ENCODE results near the gene BARX1. TPM values are rescaled to one million over a fixed set of nuclear protein-coding genes. Genes with fewer than 3 reads are reported as not detected.

The BARX1 gene, protein sequence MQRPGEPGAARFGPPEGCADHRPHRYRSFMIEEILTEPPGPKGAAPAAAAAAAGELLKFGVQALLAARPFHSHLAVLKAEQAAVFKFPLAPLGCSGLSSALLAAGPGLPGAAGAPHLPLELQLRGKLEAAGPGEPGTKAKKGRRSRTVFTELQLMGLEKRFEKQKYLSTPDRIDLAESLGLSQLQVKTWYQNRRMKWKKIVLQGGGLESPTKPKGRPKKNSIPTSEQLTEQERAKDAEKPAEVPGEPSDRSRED
- polyA plus RNA-seq = 0.33 TPM

DNA sequence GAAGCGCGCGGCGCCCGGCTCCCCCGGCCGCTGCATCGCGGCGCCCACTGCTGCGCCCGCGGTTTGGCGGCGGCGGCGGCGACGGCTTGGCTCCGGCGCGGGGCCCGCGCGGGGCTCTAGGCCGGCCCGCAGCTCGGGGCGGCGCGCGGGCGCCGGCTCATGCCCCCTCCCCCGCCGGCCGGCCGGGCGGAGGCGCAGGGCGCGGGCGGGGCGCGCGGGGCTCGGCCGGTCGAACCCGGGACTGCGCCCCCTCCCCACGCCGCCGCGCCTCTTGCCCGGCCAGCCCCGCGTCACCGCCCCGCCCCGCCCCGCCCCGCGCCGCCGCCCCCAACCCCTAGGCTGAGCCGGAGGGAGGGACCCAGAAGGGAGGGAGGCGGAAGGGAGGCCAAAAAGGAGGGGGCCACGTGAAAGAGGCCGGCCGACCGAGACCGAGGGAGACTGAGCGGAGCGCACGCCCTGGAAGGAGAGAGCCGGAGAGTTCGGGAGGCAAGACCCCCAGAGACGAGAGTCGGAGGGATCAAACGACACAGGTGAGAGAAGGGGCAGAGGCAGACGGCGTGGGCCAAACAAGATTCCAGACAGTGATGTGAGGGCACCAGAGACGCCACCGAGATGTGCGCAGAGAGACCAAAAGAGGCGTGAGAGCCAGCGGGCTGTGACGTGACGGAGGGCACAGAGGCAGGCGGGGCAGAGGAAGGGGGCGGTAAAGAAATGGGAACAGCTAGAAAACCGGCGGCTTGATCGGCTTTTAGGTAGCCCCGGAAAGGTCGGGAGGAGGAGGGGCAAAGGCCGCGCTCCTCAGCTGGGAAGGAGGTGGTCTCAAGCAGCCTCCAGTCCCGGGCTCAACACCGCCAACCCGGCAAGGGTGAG lies at the start of gene BARX1:
TSS of gene BARX1 (minus strand) at position 245 of the 870 bp plus-strand sequence. CDS start at position 36, 209 bp downstream.
- H3K4me1 Mint-ChIP-seq = peaks cover 25 to 36% (median 36%) of the 10 kb centered on the region in 3 donors
- H3K27me3 Mint-ChIP-seq = peaks cover 60% of the 10 kb centered on the region
- H3K4me3 Mint-ChIP-seq = peak within 1 kb of the TSS; percentile 73 to 94 (median 76)
- peaks cover 1% of the 10 kb centered on the region for H3K36me3 Mint-ChIP-seq
- H3K9me3 Mint-ChIP-seq = peaks cover 0 to 2% (median 0%) of the 10 kb centered on the region in 3 donors
- H3K27ac Mint-ChIP-seq = peak within 1 kb of the TSS; percentile 31 to 87 (median 84)

DNA sequence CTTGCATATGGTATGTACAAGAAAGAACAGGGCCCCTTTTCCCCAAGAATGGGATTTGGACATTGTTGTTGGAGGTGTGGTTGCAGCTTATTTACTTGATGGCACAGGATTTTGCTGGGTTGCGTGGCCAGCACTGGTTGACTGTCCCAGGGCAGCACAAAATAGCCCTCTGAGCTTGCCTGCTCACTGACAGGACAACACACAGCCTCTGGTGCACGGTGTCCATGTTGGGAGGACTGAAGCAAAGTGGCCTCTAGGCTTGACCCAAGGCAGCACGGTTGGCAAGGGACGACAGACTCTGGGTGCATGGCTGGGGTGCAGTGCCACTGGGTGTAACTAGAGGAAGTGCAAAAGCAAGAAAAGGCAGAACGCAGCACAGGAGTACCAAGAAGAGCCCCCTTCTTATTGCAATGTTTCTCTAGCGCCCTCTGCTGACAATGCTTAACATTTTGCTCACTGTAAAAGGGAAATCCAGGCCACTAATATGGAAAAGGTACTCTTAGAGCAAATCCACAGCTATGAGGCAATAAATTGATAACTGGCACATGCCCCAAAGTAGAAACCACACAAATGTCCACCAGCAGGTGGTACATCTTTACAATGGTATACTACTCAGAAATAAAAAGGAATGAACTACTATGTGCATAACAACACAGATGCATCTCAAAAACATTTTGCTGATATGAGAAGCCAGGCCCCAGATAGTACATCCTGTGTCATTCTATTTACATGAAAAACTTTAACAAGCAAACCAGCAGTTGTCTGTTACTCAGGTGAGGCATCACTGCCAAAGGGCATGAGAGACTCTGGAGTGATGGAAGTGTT lies 47.4 kb upstream of the BARX1 start:
- Mint-ChIP-seq H3K27ac (no peak overlapping the region), H3K36me3 (no peaks in the 10 kb centered on the region), H3K4me1 (no peaks in the 10 kb centered on the region), H3K4me3 (no peak overlapping the region), H3K9me3 (peaks cover 0 to 2% (median 0%) of the 10 kb centered on the region in 3 donors), H3K27me3 (peaks cover 4% of the 10 kb centered on the region)

DNA sequence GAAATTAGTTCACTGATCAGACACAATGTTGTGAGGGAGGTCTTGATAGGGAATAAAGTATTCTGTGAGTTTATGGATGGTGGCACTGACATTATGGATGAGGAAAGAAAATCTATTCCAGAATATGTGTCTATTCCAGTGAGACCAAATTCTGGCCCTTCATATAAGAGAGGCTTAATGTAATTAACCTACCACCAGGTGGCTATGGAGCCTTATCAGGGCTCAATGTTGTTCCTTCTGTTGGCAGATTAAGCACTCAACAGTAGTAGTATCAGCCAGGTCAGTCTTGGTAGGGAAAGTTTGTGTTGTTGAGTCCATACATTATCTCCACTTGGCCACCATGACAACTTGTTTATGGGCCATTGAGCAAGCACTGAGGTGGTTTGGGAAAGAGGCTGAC lies 41.7 kb upstream of the BARX1 start:
- peaks cover 4% of the 10 kb centered on the region for H3K27me3 Mint-ChIP-seq

DNA sequence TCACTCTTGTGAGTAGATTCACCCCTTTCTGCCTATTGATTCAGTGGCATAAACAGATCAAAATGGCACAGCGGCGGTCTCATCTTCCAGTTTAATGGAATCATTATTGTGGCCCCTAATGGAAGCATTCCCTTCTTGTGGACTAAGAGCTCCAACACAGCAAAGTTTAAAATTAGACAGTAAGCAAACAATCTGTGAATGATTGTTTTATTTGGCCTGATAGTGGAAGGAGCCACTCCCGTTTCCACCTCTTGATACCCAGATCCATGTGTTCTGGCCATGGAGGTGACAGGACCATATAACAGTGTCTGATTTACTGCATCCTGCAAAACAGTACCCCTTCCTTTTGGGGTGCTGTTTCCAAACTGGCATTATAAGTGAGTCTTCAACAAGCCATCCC lies 41.2 kb upstream of the BARX1 start:
- Mint-ChIP-seq H3K4me1 (no peaks in the 10 kb centered on the region), H3K9me3 (peaks cover 0 to 4% (median 0%) of the 10 kb centered on the region in 3 donors), H3K27me3 (peaks cover 5% of the 10 kb centered on the region), H3K27ac (no peak overlapping the region), H3K36me3 (no peaks in the 10 kb centered on the region), H3K4me3 (no peak overlapping the region)

More for the DNA sequence above, 41.7 kb upstream of the BARX1 start:
- Mint-ChIP-seq H3K4me3 (no peak overlapping the region), H3K4me1 (no peaks in the 10 kb centered on the region), H3K36me3 (no peaks in the 10 kb centered on the region), H3K9me3 (peaks cover 0 to 2% (median 0%) of the 10 kb centered on the region in 3 donors), H3K27ac (no peak overlapping the region)

DNA sequence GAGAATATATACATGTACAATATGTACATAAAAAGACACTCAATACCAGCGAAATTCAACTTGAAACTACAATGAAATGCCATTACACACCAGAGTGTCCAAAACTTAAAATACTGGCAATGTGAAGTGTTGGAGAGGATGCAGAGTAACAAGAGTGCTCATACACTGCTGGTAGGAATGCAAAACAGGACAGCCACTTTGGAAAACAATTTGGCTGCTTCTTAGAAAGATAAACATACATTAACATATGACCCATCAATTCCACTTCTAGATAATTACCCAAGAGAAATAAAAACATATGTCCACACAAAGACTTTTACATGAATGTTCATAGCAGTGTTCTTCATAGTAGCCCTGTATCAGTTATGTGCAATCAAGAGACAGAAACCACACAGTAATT lies 39.4 kb upstream of the BARX1 start:
- peaks cover 5% of the 10 kb centered on the region for H3K27me3 Mint-ChIP-seq
- H3K4me3 Mint-ChIP-seq = no peak overlapping the region
- H3K4me1 Mint-ChIP-seq = no peaks in the 10 kb centered on the region
- no peak overlapping the region for H3K27ac Mint-ChIP-seq
- peaks cover 2% of the 10 kb centered on the region for H3K36me3 Mint-ChIP-seq
- H3K9me3 Mint-ChIP-seq = peaks cover 2 to 14% (median 12%) of the 10 kb centered on the region in 3 donors

DNA sequence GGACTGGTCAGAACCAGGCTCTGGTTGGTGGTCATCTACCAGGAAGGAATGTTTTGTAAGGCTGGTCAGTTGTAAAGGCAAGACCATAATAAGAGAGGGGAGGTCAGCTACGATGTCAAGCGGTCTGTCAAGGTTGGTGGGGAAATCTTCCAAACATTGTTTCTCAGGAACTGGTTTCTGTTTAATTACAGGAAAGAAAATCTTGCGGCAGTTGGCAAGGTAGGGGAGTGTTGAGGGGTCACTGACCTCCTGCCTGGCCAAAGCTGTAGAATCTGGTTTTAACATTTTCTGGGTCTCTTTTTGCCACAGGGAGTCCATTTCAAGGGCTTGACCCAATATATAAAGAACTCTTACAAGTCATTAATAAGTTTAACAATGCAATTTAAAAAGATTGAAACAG lies 39.0 kb upstream of the BARX1 start:
- H3K27ac Mint-ChIP-seq = no peak overlapping the region
- H3K27me3 Mint-ChIP-seq = peaks cover 5% of the 10 kb centered on the region
- H3K9me3 Mint-ChIP-seq = peaks cover 3 to 14% (median 14%) of the 10 kb centered on the region in 3 donors
- H3K4me1 Mint-ChIP-seq = no peaks in the 10 kb centered on the region
- H3K4me3 Mint-ChIP-seq = no peak overlapping the region
- H3K36me3 Mint-ChIP-seq = peaks cover 2% of the 10 kb centered on the region

DNA sequence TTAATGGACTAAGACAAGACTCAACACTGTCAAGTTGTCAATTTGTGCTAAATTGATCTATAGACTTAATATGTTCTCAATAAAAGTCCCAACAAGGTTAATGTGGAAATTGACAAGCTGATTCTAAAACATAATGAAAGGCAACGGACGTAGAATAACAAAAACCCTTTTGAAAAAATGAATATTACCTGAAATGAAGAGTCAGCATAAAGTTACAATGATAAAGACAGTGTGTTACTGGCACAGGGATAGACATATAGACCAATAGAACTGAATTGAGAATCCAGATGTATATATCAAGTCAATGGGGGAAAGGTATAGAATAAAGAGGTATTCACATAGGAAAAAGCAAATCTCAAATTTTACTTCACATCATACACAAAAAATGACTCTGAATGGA lies 37.7 kb upstream of the BARX1 start:
- no peaks in the 10 kb centered on the region for H3K4me1 Mint-ChIP-seq
- no peak overlapping the region for H3K27ac Mint-ChIP-seq
- no peak overlapping the region for H3K4me3 Mint-ChIP-seq
- peaks cover 9% of the 10 kb centered on the region for H3K27me3 Mint-ChIP-seq
- H3K36me3 Mint-ChIP-seq = peaks cover 2% of the 10 kb centered on the region
- H3K9me3 Mint-ChIP-seq = peaks cover 3 to 14% (median 14%) of the 10 kb centered on the region in 3 donors

DNA sequence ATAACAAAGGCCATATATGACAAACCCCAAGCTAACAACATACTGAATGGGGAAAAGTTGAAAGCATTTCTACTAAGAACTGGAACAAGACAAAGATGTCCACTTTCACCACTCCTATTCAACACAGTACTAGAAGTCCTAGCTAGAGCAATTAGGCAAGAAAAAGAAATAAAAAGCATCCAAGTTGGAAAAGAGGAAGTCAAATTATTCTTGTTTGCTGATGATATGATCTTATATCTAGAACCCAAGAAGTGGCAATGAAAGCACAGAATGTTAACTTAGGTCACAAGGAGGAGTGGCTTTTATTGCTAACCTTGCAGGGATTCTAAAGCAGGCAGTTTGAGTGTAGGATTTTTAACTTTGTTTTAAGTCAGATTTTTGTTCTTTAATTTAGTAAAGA lies 35.3 kb upstream of the BARX1 start:
- H3K4me1 Mint-ChIP-seq = no peaks in the 10 kb centered on the region
- no peak overlapping the region for H3K4me3 Mint-ChIP-seq
- H3K27ac Mint-ChIP-seq = no peak overlapping the region
- H3K36me3 Mint-ChIP-seq = peaks cover 2% of the 10 kb centered on the region
- peaks cover 9% of the 10 kb centered on the region for H3K27me3 Mint-ChIP-seq
- H3K9me3 Mint-ChIP-seq = peaks cover 14 to 29% (median 26%) of the 10 kb centered on the region in 3 donors

DNA sequence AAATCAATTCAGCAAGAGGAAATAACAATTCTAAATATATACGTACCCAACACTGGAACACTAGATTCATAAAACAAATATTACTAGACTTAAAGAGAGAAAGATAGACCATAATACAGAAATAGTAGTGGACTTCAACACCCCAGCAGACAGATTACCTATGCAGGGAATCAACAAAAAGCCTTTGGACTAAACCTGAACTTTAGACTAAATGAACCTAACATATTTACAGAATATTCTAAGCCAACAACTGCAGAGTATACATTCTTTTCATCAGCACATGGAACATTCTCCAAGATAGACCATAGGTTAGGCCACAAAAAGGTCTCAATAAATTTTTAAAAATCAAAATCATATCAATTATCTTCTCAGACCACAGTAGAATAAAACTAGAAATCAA lies 32.9 kb upstream of the BARX1 start:
- peaks cover 2% of the 10 kb centered on the region for H3K36me3 Mint-ChIP-seq
- no peak overlapping the region for H3K27ac Mint-ChIP-seq
- H3K4me1 Mint-ChIP-seq = no peaks in the 10 kb centered on the region
- H3K27me3 Mint-ChIP-seq = peaks cover 7% of the 10 kb centered on the region
- peaks cover 21 to 32% (median 30%) of the 10 kb centered on the region in 3 donors for H3K9me3 Mint-ChIP-seq
- H3K4me3 Mint-ChIP-seq = peak overlapping the region in 1 of 4 donors; percentile 70

DNA sequence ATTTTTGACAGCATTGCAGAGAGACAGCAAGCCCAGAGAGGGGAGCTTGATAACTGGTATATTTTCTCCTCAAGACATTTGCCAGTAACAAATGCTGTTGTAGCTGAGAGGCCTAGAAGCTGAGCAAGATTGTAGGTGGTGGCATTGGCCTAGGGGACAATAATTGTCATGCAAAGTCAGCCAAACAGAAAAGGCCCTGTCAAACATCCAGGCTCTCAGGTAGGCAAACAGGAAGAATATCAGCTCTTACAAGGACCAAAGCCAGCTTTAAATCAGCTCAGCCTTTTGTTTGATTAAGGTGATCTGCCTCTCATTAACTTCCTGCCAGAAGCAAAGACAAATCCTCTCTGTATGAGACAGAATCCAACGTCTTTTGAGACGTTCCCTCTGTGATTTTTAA lies 29.7 kb upstream of the BARX1 start:
- no peaks in the 10 kb centered on the region for H3K4me1 Mint-ChIP-seq
- H3K36me3 Mint-ChIP-seq = no peaks in the 10 kb centered on the region
- no peak overlapping the region for H3K27ac Mint-ChIP-seq
- H3K27me3 Mint-ChIP-seq = peaks cover 18% of the 10 kb centered on the region
- no peak overlapping the region for H3K4me3 Mint-ChIP-seq
- H3K9me3 Mint-ChIP-seq = peaks cover 16 to 22% (median 19%) of the 10 kb centered on the region in 3 donors

DNA sequence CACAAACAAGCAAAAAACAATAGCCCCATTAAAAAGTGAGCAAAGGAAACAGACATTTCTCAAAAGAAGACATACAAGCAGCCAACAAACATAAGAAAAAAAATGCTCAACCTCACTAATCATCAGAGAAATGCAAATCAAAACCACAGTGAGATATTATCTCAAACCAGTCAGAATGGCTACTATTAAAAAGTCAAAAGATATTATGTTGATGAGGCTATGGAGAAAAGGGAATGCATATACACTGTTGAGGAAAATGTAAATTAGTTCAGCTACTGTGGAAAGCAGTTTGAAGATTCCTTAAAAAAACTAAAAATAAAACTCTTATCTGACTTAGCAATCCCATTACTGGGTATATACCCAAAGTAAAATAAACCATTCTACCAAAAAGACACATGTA lies 28.7 kb upstream of the BARX1 start:
- H3K36me3 Mint-ChIP-seq = no peaks in the 10 kb centered on the region
- no peaks in the 10 kb centered on the region for H3K4me1 Mint-ChIP-seq
- peaks cover 16 to 18% (median 17%) of the 10 kb centered on the region in 3 donors for H3K9me3 Mint-ChIP-seq

DNA sequence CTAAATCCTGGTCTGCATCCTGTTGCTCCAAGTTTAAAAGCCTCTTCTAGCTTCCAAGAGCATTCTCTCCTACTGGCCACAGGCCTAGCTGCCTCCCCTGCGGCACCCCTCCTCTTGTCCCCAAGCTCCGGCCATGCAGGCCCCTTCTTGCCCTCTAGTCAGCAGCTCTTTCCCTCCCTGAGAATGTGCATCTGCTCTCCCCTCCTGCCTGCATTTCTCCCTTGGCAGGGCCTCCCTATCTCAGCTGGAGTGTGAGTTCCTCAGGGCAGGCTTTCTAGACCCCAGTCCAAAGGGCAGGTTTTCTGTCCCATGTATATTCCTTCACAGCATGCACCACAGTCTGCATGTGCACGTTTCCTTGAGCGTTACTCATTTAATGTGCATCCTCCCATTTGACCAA lies 24.6 kb upstream of the BARX1 start:
- Mint-ChIP-seq H3K9me3 (peaks cover 0 to 5% (median 4%) of the 10 kb centered on the region in 3 donors), H3K4me1 (no peaks in the 10 kb centered on the region), H3K27me3 (peaks cover 30% of the 10 kb centered on the region), H3K4me3 (no peak overlapping the region), H3K36me3 (peaks cover 3% of the 10 kb centered on the region), H3K27ac (no peak overlapping the region)

More for the DNA sequence above, 28.7 kb upstream of the BARX1 start:
- peaks cover 24% of the 10 kb centered on the region for H3K27me3 Mint-ChIP-seq
- no peak overlapping the region for H3K4me3 Mint-ChIP-seq
- no peak overlapping the region for H3K27ac Mint-ChIP-seq

DNA sequence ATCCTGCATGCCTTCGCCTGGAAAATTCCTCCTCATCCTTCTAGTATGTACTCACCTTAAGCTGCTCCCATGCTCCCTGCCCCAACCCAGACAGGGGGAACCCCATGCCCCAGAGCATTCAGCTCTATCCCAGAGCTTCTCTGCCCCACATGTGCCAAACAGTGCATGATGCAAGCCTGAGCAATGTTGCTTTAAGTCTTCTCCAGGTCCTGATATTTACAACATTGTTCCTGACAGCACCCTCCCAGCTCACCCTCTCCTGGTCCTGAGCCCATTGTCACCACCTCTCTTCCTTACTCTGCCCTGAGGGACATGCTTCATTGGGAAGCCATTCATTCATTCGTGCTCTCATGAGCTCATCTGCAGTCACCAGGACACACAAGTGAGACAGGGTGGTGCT lies 23.4 kb upstream of the BARX1 start:
- Mint-ChIP-seq H3K4me1 (no peaks in the 10 kb centered on the region), H3K27ac (no peak overlapping the region), H3K9me3 (peaks cover 0 to 2% (median under 1%) of the 10 kb centered on the region in 3 donors), H3K27me3 (peaks cover 30% of the 10 kb centered on the region), H3K36me3 (peaks cover 3% of the 10 kb centered on the region), H3K4me3 (no peak overlapping the region)

DNA sequence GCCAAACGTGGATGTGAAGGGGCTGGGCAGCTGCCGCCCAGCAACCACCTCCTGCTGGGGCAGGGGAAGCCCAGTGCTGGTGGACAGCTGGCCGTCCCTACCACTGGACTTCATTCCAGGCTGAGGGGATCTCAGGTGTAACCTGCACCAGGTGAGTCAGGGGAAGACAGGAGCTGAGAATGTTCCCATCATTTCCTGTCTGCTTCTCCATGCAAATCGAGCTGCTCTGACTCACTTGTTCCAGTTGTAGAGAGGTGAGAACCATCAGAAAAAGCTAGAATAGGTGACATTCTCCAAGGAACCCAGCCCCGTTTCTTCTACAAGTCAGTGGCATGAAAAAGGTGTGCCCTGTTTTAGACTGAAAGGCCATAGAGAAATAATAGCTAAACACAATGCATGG lies 21.8 kb upstream of the BARX1 start:
- H3K27me3 Mint-ChIP-seq = peaks cover 28% of the 10 kb centered on the region
- H3K36me3 Mint-ChIP-seq = peaks cover 7% of the 10 kb centered on the region

DNA sequence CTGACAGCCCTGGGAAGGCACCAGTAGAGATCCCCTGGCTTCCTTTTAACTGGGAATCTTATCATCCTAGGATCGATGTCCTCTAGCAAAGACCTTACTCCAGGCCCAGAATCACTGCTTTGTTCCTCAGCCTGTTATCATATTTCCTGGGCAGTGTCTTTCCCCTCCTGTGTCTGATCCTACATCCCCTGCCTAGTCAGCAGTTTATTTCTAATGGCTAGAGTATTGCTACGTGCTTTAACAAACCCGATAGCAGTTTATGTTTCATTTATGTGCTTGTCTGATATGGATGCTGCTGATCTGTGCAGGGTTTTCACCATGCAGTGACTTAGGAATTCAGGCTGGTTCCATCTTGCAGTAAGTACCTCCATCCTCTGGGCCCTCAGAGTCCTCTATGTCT lies 20.9 kb upstream of the BARX1 start:
- H3K27me3 Mint-ChIP-seq = peaks cover 23% of the 10 kb centered on the region
- H3K4me1 Mint-ChIP-seq = no peaks in the 10 kb centered on the region
- H3K9me3 Mint-ChIP-seq = peaks cover 0 to 12% (median 10%) of the 10 kb centered on the region in 3 donors
- no peak overlapping the region for H3K27ac Mint-ChIP-seq
- peaks cover 7% of the 10 kb centered on the region for H3K36me3 Mint-ChIP-seq
- H3K4me3 Mint-ChIP-seq = no peak overlapping the region

More for the DNA sequence above, 21.8 kb upstream of the BARX1 start:
- H3K27ac Mint-ChIP-seq = no peak overlapping the region
- H3K4me1 Mint-ChIP-seq = no peaks in the 10 kb centered on the region
- H3K4me3 Mint-ChIP-seq = no peak overlapping the region
- H3K9me3 Mint-ChIP-seq = peaks cover 0 to 12% (median 10%) of the 10 kb centered on the region in 3 donors
